GM21528 (cell line): ENCODE measurements around the gene ATP1A4.

Experiments
- ATAC-seq: cut with Tn5 transposase; IDR thresholded peaks from one replicate; pipeline ENCODE4 v1.9.1; 2021; ENCODE audit warnings: mild to moderate bottlenecking, moderate library complexity; ENCODE audit not compliant: unreplicated experiment, low FRiP score

Gene ATP1A4

GRCh38 chr1:160197231-160197630 lies 45.8 kb downstream of the ATP1A4 start:
- ATAC-seq = no peak

GRCh38 chr1:160200786-160201185 lies 49.4 kb downstream of the ATP1A4 start:
- no peak for ATAC-seq

- ATAC-seq = peak; percentile 59
Measured at GRCh38 chr1:160204526-160205241, 53.3 kb downstream of the ATP1A4 start.

GRCh38 chr1:160205242-160206035 lies 54.0 kb downstream of the ATP1A4 start, which contains the start of gene PEA15:
Gene PEA15 (plus strand): TSS chr1:160205384. CDS start chr1:160211545, 6,161 bp downstream.
- peak; percentile 43 for ATAC-seq

GRCh38 chr1:160206036-160206389 lies 54.6 kb downstream of the ATP1A4 start:
- ATAC-seq = peak; percentile 43

- no peak for ATAC-seq
Measured at GRCh38 chr1:160206421-160207117, 55.2 kb downstream of the ATP1A4 start.

GRCh38 chr1:160207118-160207650 lies 55.8 kb downstream of the ATP1A4 start:
- no peak for ATAC-seq

GRCh38 chr1:160207771-160208556 lies 56.6 kb downstream of the ATP1A4 start:
- no peak for ATAC-seq

GRCh38 chr1:160208557-160209320 lies 57.3 kb downstream of the ATP1A4 start:
- no peak for ATAC-seq

GRCh38 chr1:160209321-160210046 lies 58.1 kb downstream of the ATP1A4 start:
- ATAC-seq = no peak

GRCh38 chr1:160210561-160210960 lies 59.2 kb downstream of the ATP1A4 start:
- no peak for ATAC-seq

GRCh38 chr1:160211046-160211790 lies 59.8 kb downstream of the ATP1A4 start:
- ATAC-seq = no peak

- ATAC-seq = no peak
Measured at GRCh38 chr1:160214481-160215140, 63.2 kb downstream of the ATP1A4 start.

- ATAC-seq = no peak
Measured at GRCh38 chr1:160216301-160216700, 64.9 kb downstream of the ATP1A4 start.

GRCh38 chr1:160217481-160218051 lies 66.2 kb downstream of the ATP1A4 start:
- no peak for ATAC-seq

GRCh38 chr1:160219062-160219929 lies 67.9 kb downstream of the ATP1A4 start:
- no peak for ATAC-seq
